Stomach (tissue), 9 donors: Measurements from ENCODE around the gene SORCS2. TPM values are rescaled to one million over a fixed set of nuclear protein-coding genes. Genes with fewer than 3 reads are reported as not detected.

Experiments used
- DNase-seq, 2 donors: peaks; one replicate each; pipeline versions ENCODE4 v3.0.0 to v3.0.0-alpha.2; 2013 to 2019
- H3K27ac ChIP-seq, 5 donors: fragments of 200-600 bp in 4 of 5; sonication (generic) in 4 of 5; one replicate each; pipeline ENCODE4 v1.5.1; 2013 to 2019; ENCODE audit warnings: mild to moderate bottlenecking in 1 of 5, moderate library complexity in 1 of 5
- H3K27me3 ChIP-seq, 3 donors: fragments of 200-600 bp; sonication (generic); one replicate each; pipeline ENCODE4 v1.5.1; 2017 to 2019; ENCODE audit warnings: mixed run types in 1 of 3
- H3K36me3 ChIP-seq, 4 donors: fragments of 200-600 bp; sonication (generic); 1 replicate in 3 of 4; 2 replicates in 1 of 4; pipeline ENCODE4 v1.5.1; 2016 to 2019
- H3K4me1 ChIP-seq, 4 donors: fragments of 200-600 bp; sonication (generic); one replicate each; pipeline ENCODE4 v1.5.1; 2016 to 2019
- H3K4me3 ChIP-seq, 4 donors: fragments of 200-600 bp; sonication (generic) in 3 of 4; one replicate each; pipeline ENCODE4 v1.5.1; 2016 to 2019; ENCODE audit warnings: mild to moderate bottlenecking in 1 of 4
- H3K9me3 ChIP-seq, 4 donors: fragments of 200-600 bp; sonication (generic); one replicate each; pipeline ENCODE4 v1.5.1; 2016 to 2019
- CTCF ChIP-seq, 7 experiments: fragments of 450-650 bp in 4 of 7; fragments of 200-600 bp in 3 of 7; sonication (generic) in 3 of 7; IDR thresholded peaks; one replicate each; pipeline ENCODE4 v1.5.1; 2016 to 2019; ENCODE audit warnings: antibody characterized with exemption in 7 of 7, control low read depth in 2 of 7, mild to moderate bottlenecking in 1 of 7
- EP300 ChIP-seq: sonication (generic); formaldehyde crosslinking; IDR thresholded peaks from one replicate; pipeline ENCODE4 v1.6.1; 2017; ENCODE audit warnings: antibody characterized with exemption
- POLR2A ChIP-seq, 4 donors: fragments of 450-650 bp; IDR thresholded peaks; one replicate each; pipeline ENCODE4 v1.6.1; 2016; ENCODE audit warnings: antibody characterized with exemption in 4 of 4, control low read depth in 2 of 4, mild to moderate bottlenecking in 1 of 4, moderate library complexity in 1 of 4
- POLR2AphosphoS5 ChIP-seq, 3 donors: sonication (generic); formaldehyde crosslinking; IDR thresholded peaks; one replicate each; pipeline ENCODE4 v1.6.1; 2016; ENCODE audit warnings: antibody characterized with exemption in 3 of 3
- WGBS, 5 donors: extraction: QIAGEN DNeasy Blood & Tissue Kit in 3 of 5; methylation state at CpG; one replicate each; pipeline versions ENCODE4 v1.1.5 to v1.1.7; 2013 to 2018; 5-methylcytosine and 5-hydroxymethylcytosine counted together
- intact Hi-C: fragments of 100-400 bp; cut with DNase I; formaldehyde crosslinking; loops from one replicate; pipeline ENCODE4 v1.15.1; 2023; ENCODE audit warnings: low total_unique reads
- polyA plus RNA-seq, 3 donors: library from polyadenylated mRNA; stranded (reverse); fragments of 200-250 nt; gene quantifications; one replicate each; pipeline ENCODE4 v1.2.3, GENCODE V29; 2013
- total RNA-seq, 5 donors: library from RNA; depleted of rRNA; stranded (reverse); fragments of >200 nt; gene quantifications; one replicate each; pipeline versions ENCODE4 v1.1.0 to v1.2.3, GENCODE V29; 2014 to 2016
- donor health status: healthy with polysubstance abuse.
- donor health status: Bipolar disorder and iron deficiency.
- donor health status: healthy.

Gene SORCS2
- total and polyA plus RNA-seq, 8 donors: under 0.01 to 13.0 (median 0.50) TPM; not detected in 1

GRCh38 chr4:7201420-7202305, 9.3 kb downstream of the SORCS2 start:
- Histone ChIP-seq H3K27ac (peak overlapping the region in 1 of 5 donors; percentile 24), H3K27me3 (peaks cover 0 to 27% (median 0%) of the 10 kb centered on the region in 3 donors), H3K4me1 (peaks cover 0 to 13% (median 7%) of the 10 kb centered on the region in 4 donors), H3K4me3 (no peak overlapping the region), H3K36me3 (no peaks in the 10 kb centered on the region), H3K9me3 (no peaks in the 10 kb centered on the region)
- intact Hi-C loops: no loop called here
- DNase-seq: no peak
- TF ChIP-seq POLR2AphosphoS5 (IDR thresholded peaks at IDR 0.05) (no peak), POLR2A (IDR thresholded peaks at IDR 0.05) (no peak), CTCF (IDR thresholded peaks at IDR 0.05) (no peak), EP300 (no peak)
- WGBS, 5 donors: 74 to 80% (median 77%) methylated on average over 27 to 29 of the region's 29 CpGs

- Histone ChIP-seq H3K27ac (no peak overlapping the region), H3K4me1 (peaks cover 7 to 20% (median 12%) of the 10 kb centered on the region in 4 donors), H3K9me3 (no peaks in the 10 kb centered on the region), H3K4me3 (no peak overlapping the region), H3K36me3 (no peaks in the 10 kb centered on the region), H3K27me3 (peaks cover 0 to 26% (median 0%) of the 10 kb centered on the region in 3 donors)
- intact Hi-C loops: no loop called here
- no peak for TF ChIP-seq CTCF (IDR thresholded peaks at IDR 0.05)
- no peak for DNase-seq
- 69 to 81% (median 76%) methylated on average over 8 of the region's 8 CpGs for WGBS, 5 donors
These were observed 10.1 kb downstream of the SORCS2 start for GRCh38 chr4:7202411-7202810.

GRCh38 chr4:7204656-7205387, 12.5 kb downstream of the SORCS2 start:
- no peaks in the 10 kb centered on the region for H3K9me3 ChIP-seq
- TF ChIP-seq POLR2A (IDR thresholded peaks at IDR 0.05) (no peak), EP300 (no peak), CTCF (IDR thresholded peaks at IDR 0.05) (no peak), POLR2AphosphoS5 (IDR thresholded peaks at IDR 0.05) (no peak)
- DNase-seq: no peak
- no peak overlapping the region for H3K27ac ChIP-seq
- peaks cover 7 to 37% (median 20%) of the 10 kb centered on the region in 4 donors for H3K4me1 ChIP-seq
- WGBS, 5 donors: 91 to 96% (median 94%) methylated on average over 14 of the region's 14 CpGs
- intact Hi-C loops: no loop called here
- H3K36me3 ChIP-seq: no peaks in the 10 kb centered on the region
- H3K27me3 ChIP-seq: peaks cover 0 to 23% (median 0%) of the 10 kb centered on the region in 3 donors
- H3K4me3 ChIP-seq: no peak overlapping the region

- 31 to 47% (median 42%) methylated on average over 9 of the region's 9 CpGs for WGBS, 5 donors
- TF ChIP-seq EP300 (no peak), CTCF (IDR thresholded peaks at IDR 0.05) (no peak), POLR2AphosphoS5 (IDR thresholded peaks at IDR 0.05) (no peak), POLR2A (IDR thresholded peaks at IDR 0.05) (no peak)
- intact Hi-C loops: no loop called here
- Histone ChIP-seq H3K27me3 (peaks cover 0 to 26% (median 0%) of the 10 kb centered on the region in 3 donors), H3K9me3 (no peaks in the 10 kb centered on the region), H3K36me3 (no peaks in the 10 kb centered on the region), H3K4me3 (no peak overlapping the region), H3K27ac (peak overlapping the region in 4 of 5 donors; percentile 53 to 83 (median 75)), H3K4me1 (peaks cover 7 to 38% (median 20%) of the 10 kb centered on the region in 4 donors)
- DNase-seq: no peak
These were observed 14.0 kb downstream of the SORCS2 start for GRCh38 chr4:7206385-7206784.
